ENCODE results near the gene PARD6A.
A peak's percentile ranks its signal among the peaks of the same experiment; 100 is the strongest.

The PARD6A gene

DNA sequence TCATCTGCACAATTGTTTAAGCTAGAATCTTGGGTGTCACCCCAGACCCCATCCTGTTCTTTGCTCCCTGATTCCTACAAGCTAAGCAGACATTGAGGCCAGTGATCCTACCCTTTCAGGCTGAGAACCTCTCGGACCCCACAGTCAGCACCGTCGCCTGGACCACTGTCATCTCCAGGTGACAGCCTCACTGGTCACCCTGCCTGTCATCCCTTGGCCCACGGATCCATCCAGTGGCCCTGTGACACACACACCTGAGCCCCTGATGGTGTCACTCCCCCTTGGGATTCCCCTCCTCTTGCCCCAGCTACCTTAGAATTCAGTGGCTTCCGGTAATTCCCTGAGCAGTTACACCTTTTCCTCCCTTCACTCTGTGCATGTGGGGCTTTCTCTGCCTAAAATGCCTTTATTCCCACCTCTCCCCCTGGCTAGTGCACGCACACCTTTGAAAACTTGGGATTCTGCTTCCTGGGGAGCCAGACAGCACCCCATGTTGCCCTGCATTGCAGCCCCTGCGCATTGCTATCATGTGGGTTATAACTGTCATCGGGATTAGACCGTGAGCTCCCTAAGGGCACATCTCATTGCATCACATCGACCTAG is 8.8 kb downstream of the PARD6A start:
- DNase-seq (ENCODE audit: insufficient read length), result no peak
- no peak for TF ChIP-seq POLR2AphosphoS5 (IDR thresholded peaks at IDR 0.05; ENCODE audit: low read depth, low read length)
- TF ChIP-seq POLR2A (IDR thresholded peaks at IDR 0.05; ENCODE audit: low read depth, low read length), result no peak
- no peak for TF ChIP-seq TAF1 (IDR thresholded peaks at IDR 0.05; ENCODE audit: borderline replicate concordance, low read depth, low read length)
- FAIRE-seq, result no peak

DNA sequence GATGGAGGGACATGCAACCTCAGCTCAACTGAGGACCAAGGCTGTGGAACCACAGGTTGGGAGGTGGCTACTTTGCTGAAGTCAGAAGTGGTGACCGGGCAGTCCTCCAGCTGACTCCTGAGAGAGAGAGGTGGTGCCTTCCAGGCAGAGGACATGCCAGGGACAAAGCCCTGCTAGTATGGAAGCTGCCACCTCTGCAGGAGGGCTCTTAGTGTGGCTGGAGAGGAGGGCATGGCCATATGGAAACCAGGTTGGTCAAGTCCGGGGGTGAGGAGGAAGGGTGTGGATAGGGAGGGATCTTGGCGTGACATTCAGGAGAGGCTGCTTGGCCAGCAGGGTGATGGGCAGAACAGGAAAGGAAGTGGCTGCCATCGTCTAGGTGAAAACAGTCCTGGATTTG is 11.5 kb downstream of the PARD6A start:
- FAIRE-seq, result no peak
- TF ChIP-seq POLR2A (IDR thresholded peaks at IDR 0.05; ENCODE audit: low read depth, low read length) (no peak), TAF1 (IDR thresholded peaks at IDR 0.05; ENCODE audit: borderline replicate concordance, low read depth, low read length) (no peak), POLR2AphosphoS5 (IDR thresholded peaks at IDR 0.05; ENCODE audit: low read depth, low read length) (no peak)

DNA sequence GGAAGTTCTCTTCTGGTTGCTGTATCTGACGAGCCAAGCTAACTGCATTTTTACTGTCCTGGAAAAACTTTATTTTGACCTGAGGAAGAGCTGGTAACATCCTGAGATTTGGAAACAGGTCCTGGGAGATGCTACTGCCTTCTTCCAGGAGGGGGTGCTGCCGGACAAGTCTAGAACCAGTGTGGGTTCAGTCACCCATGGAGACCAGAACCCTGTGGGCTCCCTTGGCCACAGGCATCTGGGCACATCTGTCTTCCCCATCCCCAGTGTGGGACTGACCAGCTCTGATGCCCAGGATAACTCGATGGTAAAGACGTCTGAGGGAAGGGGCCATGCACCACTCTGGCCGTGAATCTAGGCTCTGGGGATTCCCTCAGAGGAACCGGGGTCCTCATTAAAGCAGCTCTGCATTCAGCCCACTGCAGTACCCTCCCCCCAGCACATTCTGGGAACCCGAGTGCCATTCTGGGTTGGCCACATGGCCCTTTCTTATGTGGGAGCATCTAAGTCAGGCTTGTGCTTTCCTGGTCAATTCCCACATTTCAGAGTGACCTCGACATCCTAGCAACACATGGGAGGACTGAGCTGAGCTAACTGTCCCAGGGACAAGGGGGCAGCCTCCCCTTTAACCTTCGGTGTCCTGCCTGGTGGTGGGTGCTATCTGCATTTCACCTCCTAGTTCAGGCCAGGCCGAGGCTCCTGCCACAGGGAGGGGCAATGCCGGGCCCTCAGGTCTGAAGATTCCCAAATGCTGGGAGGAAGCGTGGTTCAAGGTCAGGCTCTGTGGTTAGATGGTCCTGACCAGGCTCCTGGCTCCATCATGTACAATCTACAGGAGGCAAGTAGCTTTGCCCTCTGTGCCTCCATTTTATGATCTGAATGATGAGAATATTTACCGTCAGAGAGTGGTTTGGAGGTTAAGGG is 12.2 kb downstream of the PARD6A start:
- peak; percentile 82 for DNase-seq (ENCODE audit: insufficient read length)
- no peak for TF ChIP-seq TAF1 (IDR thresholded peaks at IDR 0.05; ENCODE audit: borderline replicate concordance, low read depth, low read length)
- no peak for TF ChIP-seq POLR2A (IDR thresholded peaks at IDR 0.05; ENCODE audit: low read depth, low read length)
- TF ChIP-seq POLR2AphosphoS5 (IDR thresholded peaks at IDR 0.05; ENCODE audit: low read depth, low read length), result no peak
- peak; percentile 94 for FAIRE-seq

More for the DNA sequence above, 11.5 kb downstream of the PARD6A start:
- DNase-seq (ENCODE audit: insufficient read length), result no peak

DNA sequence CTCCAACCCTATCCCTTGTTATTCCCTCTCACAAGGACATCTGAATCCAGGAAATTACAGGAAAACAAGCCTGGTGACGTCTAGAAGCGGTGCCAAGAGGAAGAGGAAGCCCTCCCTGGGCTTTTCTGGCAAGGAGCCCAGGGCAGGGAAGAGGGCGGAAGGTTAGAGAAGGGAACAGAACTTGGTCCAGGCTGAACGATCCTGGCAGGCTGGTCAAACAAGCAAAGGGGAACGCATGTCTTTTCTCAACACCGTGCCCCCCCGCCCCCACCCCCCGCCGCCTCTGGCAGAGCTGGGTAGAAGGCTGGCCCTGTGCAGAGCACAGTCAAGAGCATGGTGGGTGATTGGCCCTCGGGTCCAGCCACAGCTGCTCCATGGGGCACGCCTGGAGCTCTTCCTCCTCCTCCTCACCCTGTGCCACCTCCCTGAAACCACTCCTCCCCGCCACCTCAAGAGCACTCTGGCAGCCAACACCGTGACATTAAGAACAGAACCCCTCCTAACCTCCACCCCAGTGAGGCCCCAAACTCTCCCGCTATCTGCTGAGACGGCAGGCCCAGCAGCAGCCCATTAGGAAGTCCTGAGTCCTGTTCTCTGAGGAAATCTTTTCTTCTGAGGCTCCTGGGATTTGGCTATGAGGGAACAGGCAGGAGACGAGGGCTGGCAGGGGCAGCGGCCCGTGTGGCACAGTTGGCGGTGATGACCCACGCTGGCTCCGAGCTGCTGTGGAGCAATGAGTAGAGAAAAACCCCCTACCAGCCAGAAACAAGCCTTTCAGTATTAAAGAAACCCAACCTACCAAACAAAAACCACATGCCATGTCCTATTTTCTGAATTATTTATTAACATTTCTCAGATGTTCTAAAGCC is 13.2 kb downstream of the PARD6A start:
- TF ChIP-seq POLR2AphosphoS5 (IDR thresholded peaks at IDR 0.05; ENCODE audit: low read depth, low read length), result no peak
- no peak for TF ChIP-seq POLR2A (IDR thresholded peaks at IDR 0.05; ENCODE audit: low read depth, low read length)
- TF ChIP-seq TAF1 (IDR thresholded peaks at IDR 0.05; ENCODE audit: borderline replicate concordance, low read depth, low read length), result no peak
- DNase-seq (ENCODE audit: insufficient read length) (no peak), FAIRE-seq (no peak)

DNA sequence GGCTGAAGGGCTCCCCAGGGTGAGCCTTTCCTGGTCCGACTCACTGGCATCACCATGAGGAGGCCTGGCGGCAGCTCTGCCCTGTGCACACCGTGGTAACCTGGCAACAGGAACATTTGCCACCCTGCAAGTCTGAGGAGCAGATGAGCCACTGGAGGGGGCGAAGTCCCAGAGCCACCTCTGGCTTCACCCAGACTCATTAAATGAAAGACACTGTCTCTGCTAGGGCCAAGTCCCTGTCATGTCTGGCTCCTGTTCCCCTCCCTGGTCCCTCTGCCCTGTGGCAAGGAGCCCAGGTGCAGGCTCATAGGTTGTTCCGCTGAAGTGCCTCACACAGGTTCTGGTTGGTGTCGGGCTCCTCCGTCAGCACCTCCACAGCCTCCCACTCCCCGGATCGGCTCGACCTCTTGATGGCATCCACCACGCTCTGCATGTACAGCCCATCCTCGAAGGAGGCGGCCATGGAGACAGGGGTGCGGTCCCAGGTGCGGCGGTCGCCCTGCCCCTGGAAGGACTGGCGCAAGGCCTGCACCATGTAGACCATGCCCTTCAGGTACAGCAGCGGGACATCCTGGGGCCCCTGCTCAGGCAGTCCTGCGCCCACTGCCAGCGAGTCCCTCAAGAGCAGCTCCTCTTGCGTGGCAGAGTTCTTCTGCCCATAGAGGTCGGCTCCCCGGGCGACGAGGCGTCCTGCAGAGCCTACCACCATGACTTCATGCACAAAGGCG is 14.3 kb downstream of the PARD6A start:
- no peak for FAIRE-seq

DNA sequence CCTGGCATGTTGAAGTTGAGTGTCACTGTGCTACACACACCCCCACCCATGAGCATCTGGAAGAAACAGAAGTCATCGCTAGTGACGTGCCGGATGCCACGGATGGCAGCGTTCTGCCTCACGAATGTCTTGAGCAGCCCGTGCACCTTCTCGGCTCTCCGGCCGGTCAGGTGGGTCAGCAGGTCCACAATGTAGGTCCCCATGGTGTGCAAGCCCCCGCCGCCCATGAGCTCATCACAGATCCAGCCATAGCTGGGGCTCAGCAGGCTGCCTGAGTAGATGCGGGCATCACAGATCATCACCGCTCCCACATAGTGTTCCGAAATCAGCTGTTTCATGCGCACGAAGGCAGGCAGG is 14.8 kb downstream of the PARD6A start:
- TF ChIP-seq POLR2AphosphoS5 (IDR thresholded peaks at IDR 0.05; ENCODE audit: low read depth, low read length) (no peak), POLR2A (IDR thresholded peaks at IDR 0.05; ENCODE audit: low read depth, low read length) (no peak), TAF1 (IDR thresholded peaks at IDR 0.05; ENCODE audit: borderline replicate concordance, low read depth, low read length) (no peak)
- no peak for FAIRE-seq
- DNase-seq (ENCODE audit: insufficient read length), result no peak

More for the DNA sequence above, 14.3 kb downstream of the PARD6A start:
- no peak for DNase-seq (ENCODE audit: insufficient read length)
- no peak for TF ChIP-seq POLR2A (IDR thresholded peaks at IDR 0.05; ENCODE audit: low read depth, low read length)
- no peak for TF ChIP-seq TAF1 (IDR thresholded peaks at IDR 0.05; ENCODE audit: borderline replicate concordance, low read depth, low read length)
- TF ChIP-seq POLR2AphosphoS5 (IDR thresholded peaks at IDR 0.05; ENCODE audit: low read depth, low read length), result no peak

DNA sequence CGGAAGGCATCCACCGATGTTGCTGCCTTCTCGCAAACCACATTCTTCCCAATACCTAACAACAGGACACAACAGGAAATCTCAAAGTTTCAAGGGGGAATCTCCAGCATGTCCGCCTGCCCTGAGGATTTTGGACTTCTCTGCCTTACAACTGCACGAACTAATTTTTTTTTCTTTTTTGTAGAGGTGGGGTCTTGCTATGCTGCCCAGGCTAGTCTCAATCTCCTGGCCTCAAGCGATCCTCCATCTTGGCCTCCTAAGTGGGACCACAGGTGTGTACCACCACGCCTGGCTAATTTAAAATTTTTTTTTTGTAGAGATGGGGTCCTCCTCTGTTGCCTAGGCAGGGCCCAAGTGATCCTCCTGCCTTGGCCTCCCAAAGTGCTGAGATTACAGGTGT is 15.2 kb downstream of the PARD6A start:
- TF ChIP-seq POLR2AphosphoS5 (IDR thresholded peaks at IDR 0.05; ENCODE audit: low read depth, low read length) (no peak), TAF1 (IDR thresholded peaks at IDR 0.05; ENCODE audit: borderline replicate concordance, low read depth, low read length) (no peak), POLR2A (IDR thresholded peaks at IDR 0.05; ENCODE audit: low read depth, low read length) (no peak)
- DNase-seq (ENCODE audit: insufficient read length) (no peak), FAIRE-seq (no peak)

DNA sequence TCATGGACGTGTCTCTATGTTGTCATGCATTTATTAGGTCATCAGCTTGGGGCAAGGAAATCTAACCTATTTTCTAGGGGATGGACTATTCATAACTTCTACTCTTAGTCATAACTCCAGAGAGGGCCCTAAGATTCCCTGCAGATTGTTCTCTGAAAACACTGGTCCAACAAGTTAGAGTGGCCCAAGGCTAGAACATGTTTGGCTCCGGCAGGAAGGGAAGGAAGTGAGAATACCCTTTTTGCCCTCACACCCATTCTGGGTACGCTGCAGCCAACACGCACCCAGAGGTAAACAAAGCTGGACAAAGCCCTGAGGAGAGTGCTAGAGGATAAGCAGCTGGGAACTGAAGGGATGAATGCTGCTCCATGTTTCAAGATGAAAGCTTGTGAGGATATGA is 15.8 kb downstream of the PARD6A start:
- no peak for TF ChIP-seq POLR2A (IDR thresholded peaks at IDR 0.05; ENCODE audit: low read depth, low read length)
- no peak for TF ChIP-seq TAF1 (IDR thresholded peaks at IDR 0.05; ENCODE audit: borderline replicate concordance, low read depth, low read length)
- no peak for TF ChIP-seq POLR2AphosphoS5 (IDR thresholded peaks at IDR 0.05; ENCODE audit: low read depth, low read length)
- DNase-seq (ENCODE audit: insufficient read length) (no peak), FAIRE-seq (no peak)

DNA sequence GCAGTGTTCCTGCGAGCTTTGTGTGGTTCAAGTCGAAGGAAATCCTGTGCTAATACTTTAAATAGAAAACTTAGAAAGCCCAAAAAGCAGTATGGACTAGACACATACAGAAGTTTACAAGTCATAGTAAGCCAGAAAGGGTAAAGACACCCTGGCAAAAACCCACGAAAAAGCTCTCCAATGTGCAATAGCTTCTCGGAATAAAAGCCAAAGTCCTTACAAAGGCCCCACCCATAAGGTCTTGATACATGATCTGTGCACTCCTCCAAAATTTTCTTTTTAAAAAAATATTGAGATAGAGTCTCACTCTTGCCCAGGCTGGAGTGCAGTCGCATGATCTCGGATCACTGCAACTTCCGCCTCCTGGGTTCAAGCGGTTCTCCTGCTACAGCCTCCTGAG is 16.2 kb downstream of the PARD6A start:
- TF ChIP-seq POLR2A (IDR thresholded peaks at IDR 0.05; ENCODE audit: low read depth, low read length), result no peak
- no peak for FAIRE-seq
- DNase-seq (ENCODE audit: insufficient read length), result no peak

DNA sequence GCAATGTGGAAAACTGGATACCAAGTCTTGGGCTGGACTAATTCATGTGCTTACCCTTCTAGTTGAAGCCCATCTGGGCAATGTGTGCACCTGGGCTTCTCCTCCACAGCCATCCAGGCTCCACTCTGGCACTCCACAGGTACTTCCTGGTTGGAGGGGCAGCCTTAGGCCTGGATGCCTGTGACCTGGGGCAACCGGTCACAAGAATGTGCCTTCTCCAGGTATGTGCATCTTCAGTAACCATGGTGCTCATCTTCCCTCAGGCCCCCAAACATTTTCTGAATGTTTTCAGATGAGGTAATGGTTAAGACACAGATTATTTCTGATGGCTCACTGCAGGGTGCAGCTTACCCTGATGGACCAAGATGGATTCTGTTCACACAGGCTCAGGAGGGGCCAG is 17.0 kb downstream of the PARD6A start:
- TF ChIP-seq TAF1 (IDR thresholded peaks at IDR 0.05; ENCODE audit: borderline replicate concordance, low read depth, low read length), result no peak
- TF ChIP-seq POLR2A (IDR thresholded peaks at IDR 0.05; ENCODE audit: low read depth, low read length), result no peak
- no peak for TF ChIP-seq POLR2AphosphoS5 (IDR thresholded peaks at IDR 0.05; ENCODE audit: low read depth, low read length)
- DNase-seq (ENCODE audit: insufficient read length), result no peak
- FAIRE-seq, result no peak

Data from GM12892 (cell line).